GM12874 (cell line): Measurements from ENCODE around the gene PNPO.

ENCODE experiments used
- CTCF ChIP-seq: IDR thresholded peaks from 2 replicates; pipeline ENCODE4 v1.5.1; 2011; ENCODE audit warnings: low read depth, mild to moderate bottlenecking, control low read depth, low read length, moderate library complexity; ENCODE audit not compliant: insufficient read depth

PNPO gene

GRCh38 chr17:47946929-47947397, 5.6 kb downstream of the PNPO start:
- peak; percentile 75 for TF ChIP-seq CTCF

- TF ChIP-seq CTCF, result no peak
Observed at GRCh38 chr17:47948706-47949196, 7.4 kb downstream of the PNPO start.

GRCh38 chr17:47949197-47949759, 7.9 kb downstream of the PNPO start:
- peak; percentile 93 for TF ChIP-seq CTCF

- no peak for TF ChIP-seq CTCF
Observed at GRCh38 chr17:47949946-47950345, 8.6 kb downstream of the PNPO start.

- no peak for TF ChIP-seq CTCF
Observed at GRCh38 chr17:47950448-47950847, 9.1 kb downstream of the PNPO start.

- no peak for TF ChIP-seq CTCF
Observed at GRCh38 chr17:47952171-47953021, 11.0 kb downstream of the PNPO start.

- TF ChIP-seq CTCF, result no peak
Observed at GRCh38 chr17:47953909-47954308, 12.5 kb downstream of the PNPO start.
